Upper lobe of right lung (tissue), 1 donor: ENCODE data around the gene CCSER1. TPM values are rescaled to one million over a fixed set of nuclear protein-coding genes. Genes with fewer than 3 reads are reported as not detected.
"Not testable (repeated sequence)": the region's sequence is repeated elsewhere in the genome, so short reads cannot be mapped to it uniquely, and the experiment has no call there.

Source experiments
- ATAC-seq: fragments of 200-7000 bp; cut with Tn5 transposase; one replicate; pipeline ENCODE4 v1.9.1; 2020; ENCODE audit warnings: mild to moderate bottlenecking, moderate library complexity
- DNase-seq: peaks from one replicate; pipeline ENCODE4 v3.0.0-alpha.2; 2020
- H3K27ac ChIP-seq: fragments of 200-600 bp; one replicate; pipeline ENCODE4 v1.8.0; 2022
- H3K27me3 ChIP-seq: fragments of 200-600 bp; one replicate; pipeline ENCODE4 v1.8.0; 2022; ENCODE audit warnings: mild to moderate bottlenecking
- H3K36me3 ChIP-seq: fragments of 200-600 bp; one replicate; pipeline ENCODE4 v1.8.0; 2022
- H3K4me1 ChIP-seq: fragments of 200-600 bp; one replicate; pipeline ENCODE4 v1.8.0; 2022
- H3K4me3 ChIP-seq: fragments of 200-600 bp; one replicate; pipeline ENCODE4 v1.8.0; 2022; ENCODE audit warnings: mild to moderate bottlenecking
- H3K9me3 ChIP-seq: fragments of 200-600 bp; one replicate; pipeline ENCODE4 v1.8.0; 2022
- intact Hi-C: fragments of 100-400 bp; cut with DNase I; formaldehyde crosslinking; loops from one replicate; pipeline ENCODE4 v1.11.0; 2022
- total RNA-seq: library from RNA; stranded (reverse); fragmentation: NEBNext Ultra II Directional; extraction: Animal tissue kit (Norgen Biotek cat#: 25700); gene quantifications from one replicate; pipeline ENCODE4 v1.2.1, GENCODE V29; 2021
- TF ChIP-seq, protein P1 (sequence below): fragments of 200-600 bp; IDR thresholded peaks from one replicate; pipeline ENCODE4 v1.8.0; 2022; ENCODE audit warnings: antibody characterized with exemption
- donor health status: DM: no; HTN: yes; CAD: no; lungs with severe emphysema.

The CCSER1 gene
- total RNA-seq, 1 donor from 2014 or later: 7.4 TPM

DNA sequence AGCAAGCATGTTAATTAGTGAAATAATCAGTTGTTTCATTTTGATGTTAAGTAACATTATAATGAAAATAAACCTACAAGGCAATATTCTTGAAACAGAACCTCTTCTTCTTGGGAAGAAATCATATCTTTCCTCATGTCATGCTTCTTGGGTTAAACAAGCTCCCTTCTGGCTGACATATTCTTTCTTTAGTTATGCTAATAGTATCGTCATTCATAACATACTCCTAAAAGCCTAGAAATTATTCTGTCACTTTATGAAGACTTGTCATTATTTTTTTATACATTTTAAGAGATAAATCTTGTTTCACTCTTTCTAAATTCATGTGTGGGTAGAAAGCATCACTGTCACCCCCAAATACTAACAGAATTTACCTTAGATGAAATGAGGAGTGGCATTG, 1129.6 kb downstream of the CCSER1 start:
- ATAC-seq: no peak
- intact Hi-C loops: no loop called here

DNA sequence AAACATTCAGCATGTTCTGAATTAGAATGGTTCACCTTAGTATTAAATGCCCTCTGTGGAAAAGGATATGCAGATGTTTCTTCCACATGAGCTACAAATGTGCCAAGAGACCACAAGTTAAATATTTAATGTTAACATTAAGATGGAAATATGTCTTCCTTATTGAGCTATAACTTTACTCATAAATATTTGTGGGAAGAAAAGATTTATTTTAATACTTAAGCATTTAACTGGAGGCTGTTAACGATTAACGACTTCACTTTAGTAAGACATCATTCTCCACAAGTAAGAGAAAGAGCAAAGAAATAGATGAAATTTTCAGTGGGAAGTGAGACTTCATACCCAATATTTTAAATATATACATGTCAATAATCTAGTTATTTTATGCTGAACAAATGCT, 1130.5 kb downstream of the CCSER1 start:
- intact Hi-C loops: no loop called here
- ATAC-seq: no peak

More for the DNA sequence above, 1129.6 kb downstream of the CCSER1 start:
- TF ChIP-seq, protein P1, sequence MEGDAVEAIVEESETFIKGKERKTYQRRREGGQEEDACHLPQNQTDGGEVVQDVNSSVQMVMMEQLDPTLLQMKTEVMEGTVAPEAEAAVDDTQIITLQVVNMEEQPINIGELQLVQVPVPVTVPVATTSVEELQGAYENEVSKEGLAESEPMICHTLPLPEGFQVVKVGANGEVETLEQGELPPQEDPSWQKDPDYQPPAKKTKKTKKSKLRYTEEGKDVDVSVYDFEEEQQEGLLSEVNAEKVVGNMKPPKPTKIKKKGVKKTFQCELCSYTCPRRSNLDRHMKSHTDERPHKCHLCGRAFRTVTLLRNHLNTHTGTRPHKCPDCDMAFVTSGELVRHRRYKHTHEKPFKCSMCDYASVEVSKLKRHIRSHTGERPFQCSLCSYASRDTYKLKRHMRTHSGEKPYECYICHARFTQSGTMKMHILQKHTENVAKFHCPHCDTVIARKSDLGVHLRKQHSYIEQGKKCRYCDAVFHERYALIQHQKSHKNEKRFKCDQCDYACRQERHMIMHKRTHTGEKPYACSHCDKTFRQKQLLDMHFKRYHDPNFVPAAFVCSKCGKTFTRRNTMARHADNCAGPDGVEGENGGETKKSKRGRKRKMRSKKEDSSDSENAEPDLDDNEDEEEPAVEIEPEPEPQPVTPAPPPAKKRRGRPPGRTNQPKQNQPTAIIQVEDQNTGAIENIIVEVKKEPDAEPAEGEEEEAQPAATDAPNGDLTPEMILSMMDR: no peak
- H3K36me3 ChIP-seq: no peaks in the 10 kb centered on the region
- H3K27ac ChIP-seq: no peak overlapping the region
- H3K4me1 ChIP-seq: no peaks in the 10 kb centered on the region
- no peaks in the 10 kb centered on the region for H3K9me3 ChIP-seq
- H3K4me3 ChIP-seq: no peak overlapping the region
- H3K27me3 ChIP-seq: no peaks in the 10 kb centered on the region
- no peak for DNase-seq

DNA sequence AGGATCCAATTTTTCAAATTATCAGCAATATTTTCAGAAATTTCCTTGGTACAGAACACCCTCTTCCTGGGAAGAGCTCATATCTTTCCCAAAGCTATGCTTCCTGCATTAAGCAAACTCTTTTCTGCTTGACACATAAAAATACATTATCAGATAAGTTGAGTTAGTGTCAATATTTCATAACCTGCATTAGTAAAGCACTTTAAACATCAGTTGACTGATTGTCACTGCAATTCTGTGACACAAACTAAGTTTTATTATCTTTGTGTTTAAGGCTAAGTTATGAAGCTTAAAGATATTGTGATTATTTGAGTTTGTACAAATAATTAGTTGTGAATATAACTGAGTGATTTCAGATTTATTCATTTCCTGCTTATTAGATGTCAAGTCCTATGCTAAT, 1131.1 kb downstream of the CCSER1 start:
- TF ChIP-seq, protein P1: no peak
- intact Hi-C loops: no loop called here
- H3K27ac ChIP-seq: no peak overlapping the region
- no peaks in the 10 kb centered on the region for H3K27me3 ChIP-seq
- ATAC-seq (no peak), DNase-seq (no peak)
- no peaks in the 10 kb centered on the region for H3K36me3 ChIP-seq
- H3K9me3 ChIP-seq: no peaks in the 10 kb centered on the region
- no peak overlapping the region for H3K4me3 ChIP-seq
- no peaks in the 10 kb centered on the region for H3K4me1 ChIP-seq

More for the DNA sequence above, 1130.5 kb downstream of the CCSER1 start:
- TF ChIP-seq, protein P1: no peak
- Histone ChIP-seq H3K27ac (no peak overlapping the region), H3K9me3 (no peaks in the 10 kb centered on the region), H3K4me3 (no peak overlapping the region), H3K36me3 (no peaks in the 10 kb centered on the region), H3K4me1 (no peaks in the 10 kb centered on the region), H3K27me3 (no peaks in the 10 kb centered on the region)
- no peak for DNase-seq

DNA sequence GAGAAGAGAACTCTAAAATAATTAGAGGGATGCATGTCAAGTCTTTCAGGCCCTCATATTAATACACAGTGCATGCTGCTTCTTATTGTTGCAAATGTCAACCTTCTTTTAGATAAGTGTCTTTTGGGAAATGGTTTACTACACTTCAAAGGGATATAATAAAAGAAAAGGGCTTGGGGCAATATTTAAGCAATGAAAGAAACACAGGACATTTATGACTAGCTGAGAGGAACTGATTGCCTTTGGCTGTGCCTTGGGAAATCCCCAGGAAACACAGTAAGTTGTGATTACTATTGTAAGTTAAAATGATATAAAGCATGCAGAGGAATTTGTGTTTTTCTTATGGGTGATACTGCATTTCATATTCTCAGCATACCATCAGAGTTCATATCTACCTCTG, 1140.3 kb downstream of the CCSER1 start:
- Histone ChIP-seq H3K4me1 (no peaks in the 10 kb centered on the region), H3K9me3 (no peaks in the 10 kb centered on the region), H3K4me3 (no peak overlapping the region), H3K27ac (no peak overlapping the region), H3K27me3 (no peaks in the 10 kb centered on the region), H3K36me3 (no peaks in the 10 kb centered on the region)
- TF ChIP-seq, protein P1: no peak
- DNase-seq (no peak), ATAC-seq (no peak)
- intact Hi-C loops: no loop called here

DNA sequence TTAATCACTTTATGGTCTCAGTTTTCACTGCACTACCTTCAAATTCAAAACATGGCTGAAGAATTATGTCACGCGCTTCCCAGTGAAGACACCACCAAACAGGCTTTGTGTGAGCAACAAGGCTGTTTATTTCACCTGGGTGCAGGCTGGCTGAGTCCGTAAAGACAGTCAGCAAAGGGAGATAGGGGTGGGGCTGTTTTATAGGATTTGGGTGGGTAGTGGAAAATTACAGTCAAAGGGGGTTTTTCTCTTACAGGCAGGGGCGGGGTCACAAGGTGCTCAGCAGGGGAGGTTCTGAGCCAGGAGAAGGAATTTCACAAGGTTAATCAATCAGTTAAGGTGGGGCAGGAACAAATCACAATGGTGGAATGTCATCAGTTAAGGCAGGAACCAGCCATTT, 1141.3 kb downstream of the CCSER1 start:
- DNase-seq: not testable (repeated sequence)

DNA sequence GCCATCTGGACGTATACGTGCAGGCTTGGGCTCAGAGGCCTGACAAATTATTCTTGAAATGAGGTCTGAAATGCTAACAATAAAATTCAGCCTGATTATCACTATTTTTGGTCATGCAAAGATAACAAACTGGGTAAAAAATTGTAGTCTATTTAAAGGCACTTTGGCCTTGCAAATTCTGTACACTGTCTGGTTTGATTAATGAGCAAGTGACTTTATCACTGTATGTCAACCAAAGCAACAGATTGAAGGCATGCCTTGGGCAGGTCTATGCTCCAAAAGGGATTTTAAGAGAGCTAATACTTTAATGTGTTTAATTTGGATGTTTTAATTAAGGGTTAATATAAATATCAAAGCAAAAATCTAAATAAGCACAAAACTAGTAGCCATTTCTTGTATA, 1141.7 kb downstream of the CCSER1 start:
- intact Hi-C loops: no loop called here
- Histone ChIP-seq H3K27ac (no peak overlapping the region), H3K9me3 (no peaks in the 10 kb centered on the region), H3K36me3 (no peaks in the 10 kb centered on the region), H3K27me3 (no peaks in the 10 kb centered on the region), H3K4me3 (no peak overlapping the region), H3K4me1 (no peaks in the 10 kb centered on the region)
- TF ChIP-seq, protein P1: no peak
- ATAC-seq (no peak), DNase-seq (no peak)

More for the DNA sequence above, 1141.3 kb downstream of the CCSER1 start:
- intact Hi-C loops, H3K27me3 ChIP-seq, H3K4me3 ChIP-seq, H3K4me1 ChIP-seq, ATAC-seq, H3K27ac ChIP-seq, H3K9me3 ChIP-seq, H3K36me3 ChIP-seq: not testable (repeated sequence)
